Measurements from ENCODE around the gene APRT. TPM values are rescaled to one million over a fixed set of nuclear protein-coding genes. Genes with fewer than 3 reads are reported as not detected.

APRT gene, protein sequence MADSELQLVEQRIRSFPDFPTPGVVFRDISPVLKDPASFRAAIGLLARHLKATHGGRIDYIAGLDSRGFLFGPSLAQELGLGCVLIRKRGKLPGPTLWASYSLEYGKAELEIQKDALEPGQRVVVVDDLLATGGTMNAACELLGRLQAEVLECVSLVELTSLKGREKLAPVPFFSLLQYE
- total RNA-seq, result 100 to 1,000 TPM; 142 to 192 TPM

DNA sequence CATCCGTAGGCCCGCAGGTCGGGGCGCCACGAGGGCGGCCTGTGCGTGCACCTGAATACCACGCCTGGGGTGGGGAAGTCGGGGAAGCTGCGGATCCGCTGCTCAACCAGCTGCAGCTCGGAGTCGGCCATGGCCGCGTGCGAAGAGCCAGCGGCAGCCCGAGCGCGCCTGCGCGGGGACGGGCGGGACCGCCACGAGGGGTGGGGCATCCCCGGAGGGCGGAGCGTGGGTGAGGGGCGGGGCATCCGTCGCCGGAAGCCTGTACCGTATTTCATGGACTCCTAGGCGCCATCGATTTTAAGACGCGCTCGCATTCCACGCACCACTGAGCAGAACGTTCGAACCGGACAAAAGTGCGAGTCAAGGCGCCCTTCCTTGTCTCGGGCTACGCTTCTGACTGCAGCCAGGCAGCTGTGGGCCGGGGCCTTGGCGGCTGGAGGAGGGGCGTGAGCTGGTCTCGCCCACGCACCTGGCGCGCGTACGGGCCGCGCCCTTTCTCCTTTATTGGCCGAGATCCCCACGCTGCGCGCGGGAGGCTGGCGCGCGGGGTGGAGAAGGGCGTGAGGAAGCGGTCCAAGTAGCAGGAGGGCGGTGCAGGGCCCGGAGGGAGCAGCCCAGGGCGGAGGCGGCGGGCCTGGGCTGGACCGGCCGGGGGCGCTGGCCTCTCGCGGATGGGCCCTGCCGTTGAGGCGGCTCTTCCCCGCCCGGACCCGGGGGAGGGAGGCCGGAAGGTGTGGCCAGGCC lies at the start of gene APRT:
TSS of gene APRT (minus strand) at position 160 of the 744 bp plus-strand sequence. CDS start at position 131, 29 bp downstream.
- Mint-ChIP-seq H3K4me3 (peak within 1 kb of the TSS; percentile 91), H3K36me3 (no peaks in the 10 kb centered on the region), H3K27ac (peak within 1 kb of the TSS; percentile 86 to 87), H3K4me1 (ENCODE audit: low read depth in 2 of 2) (peaks cover 4 to 15% of the 10 kb centered on the region in 2 donors), H3K27me3 (no peaks in the 10 kb centered on the region), H3K9me3 (no peaks in the 10 kb centered on the region)
- ATAC-seq (peak; percentile 89 to 94), DNase-seq (ENCODE audit: low spot score) (peak; percentile 97)

DNA sequence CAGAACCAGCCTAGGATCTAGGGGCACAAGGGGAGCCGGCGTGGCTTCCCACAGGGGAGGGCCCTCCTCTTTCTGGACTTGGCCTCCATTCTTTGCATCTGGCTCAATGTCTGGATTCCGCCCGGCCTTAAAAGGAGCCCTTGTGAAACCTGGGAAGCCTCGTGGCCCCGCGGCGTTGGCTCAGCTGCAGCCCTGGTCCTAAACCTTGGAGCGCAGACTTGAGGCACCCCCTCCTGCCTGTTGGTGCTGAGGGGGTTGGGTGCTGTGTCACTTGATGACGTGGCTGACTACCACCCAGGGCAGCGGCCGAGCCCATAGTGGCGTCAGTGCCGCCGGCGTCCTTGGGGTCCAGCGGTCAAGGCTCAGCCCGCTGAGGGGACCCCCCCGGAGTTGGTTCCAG lies 49.6 kb upstream of the APRT start:
- ATAC-seq, result no peak
- Mint-ChIP-seq H3K4me3 (no peak overlapping the region), H3K4me1 (ENCODE audit: low read depth in 2 of 2) (peaks cover 12% of the 10 kb centered on the region in 2 donors), H3K36me3 (peaks cover 5% of the 10 kb centered on the region), H3K27me3 (no peaks in the 10 kb centered on the region), H3K9me3 (no peaks in the 10 kb centered on the region), H3K27ac (no peak overlapping the region)
- DNase-seq (ENCODE audit: low spot score), result no peak

DNA sequence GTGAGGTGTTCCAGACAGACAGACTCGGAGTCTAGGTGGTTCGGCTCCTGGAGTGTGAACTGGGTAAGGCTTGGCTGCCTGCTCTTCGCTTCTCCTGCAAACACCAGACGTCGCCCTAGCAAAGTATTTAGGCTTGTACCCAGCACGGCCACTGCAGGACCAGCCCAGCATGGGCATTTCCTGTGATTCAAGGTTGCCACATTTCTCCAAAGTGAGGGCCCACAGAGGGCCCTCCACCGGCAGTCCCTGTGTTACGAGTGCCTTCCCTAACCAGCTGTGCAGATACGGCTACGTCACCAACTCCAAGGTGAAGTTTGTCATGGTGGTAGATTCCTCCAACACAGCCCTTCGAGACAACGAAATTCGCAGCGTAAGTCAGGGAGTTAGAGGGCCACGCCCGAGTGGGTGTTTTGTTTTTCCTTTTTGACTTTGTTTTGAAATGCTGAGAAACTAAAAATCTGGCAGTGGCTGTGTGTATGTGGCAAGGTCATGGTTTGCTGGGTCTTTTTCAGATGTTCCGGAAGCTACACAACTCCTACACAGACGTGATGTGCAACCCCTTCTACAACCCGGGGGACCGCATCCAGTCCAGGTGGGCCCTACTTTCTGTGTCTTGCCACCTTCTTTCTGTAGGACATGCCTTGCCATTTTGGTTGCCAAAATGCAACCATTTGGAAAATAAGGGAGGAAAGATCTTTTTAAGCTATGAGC lies 47.8 kb upstream of the APRT start:
- Mint-ChIP-seq H3K27ac (no peak overlapping the region), H3K36me3 (peaks cover 5% of the 10 kb centered on the region), H3K4me3 (no peak overlapping the region), H3K27me3 (no peaks in the 10 kb centered on the region), H3K9me3 (no peaks in the 10 kb centered on the region), H3K4me1 (ENCODE audit: low read depth in 2 of 2) (peaks cover 16 to 24% of the 10 kb centered on the region in 2 donors)
- no peak for ATAC-seq
- no peak for DNase-seq (ENCODE audit: low spot score)

DNA sequence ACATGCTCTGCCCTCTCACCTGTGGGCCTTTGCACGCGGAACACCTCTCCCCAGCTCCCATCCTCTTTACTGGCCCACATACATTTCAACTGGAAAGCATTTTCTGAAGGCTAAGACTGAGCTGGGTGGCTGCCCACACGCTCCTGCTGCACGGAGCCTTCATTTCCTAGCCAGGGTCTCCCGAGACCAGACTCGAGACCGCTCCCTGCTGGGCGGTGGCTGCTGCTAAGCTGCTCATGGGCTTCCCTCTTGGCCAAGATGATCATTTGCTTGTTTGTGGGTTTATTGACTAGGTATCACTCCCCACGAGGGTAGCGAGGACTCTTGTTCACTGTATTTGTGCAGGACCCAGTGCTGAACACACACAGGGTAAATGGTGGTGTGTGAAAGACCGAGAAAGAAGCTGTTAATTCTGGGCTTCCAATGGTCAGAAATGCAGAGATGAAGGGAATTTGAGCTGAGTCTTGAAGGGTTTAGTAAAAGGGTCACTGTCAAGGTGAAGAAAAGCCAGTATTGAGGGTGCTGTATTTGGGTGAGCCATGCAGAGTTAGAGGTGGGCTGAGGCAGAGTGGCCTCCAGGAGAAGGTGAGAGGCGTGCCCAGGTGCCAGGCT lies 46.1 kb upstream of the APRT start:
- ATAC-seq (peak; percentile 54 to 58), DNase-seq (ENCODE audit: low spot score) (peak; percentile 75)
- Mint-ChIP-seq H3K27me3 (no peaks in the 10 kb centered on the region), H3K4me3 (peak overlapping the region; percentile 100), H3K36me3 (peaks cover 5% of the 10 kb centered on the region), H3K27ac (peak overlapping the region; percentile 89 to 92), H3K9me3 (no peaks in the 10 kb centered on the region), H3K4me1 (ENCODE audit: low read depth in 2 of 2) (peaks cover 16 to 24% of the 10 kb centered on the region in 2 donors)

DNA sequence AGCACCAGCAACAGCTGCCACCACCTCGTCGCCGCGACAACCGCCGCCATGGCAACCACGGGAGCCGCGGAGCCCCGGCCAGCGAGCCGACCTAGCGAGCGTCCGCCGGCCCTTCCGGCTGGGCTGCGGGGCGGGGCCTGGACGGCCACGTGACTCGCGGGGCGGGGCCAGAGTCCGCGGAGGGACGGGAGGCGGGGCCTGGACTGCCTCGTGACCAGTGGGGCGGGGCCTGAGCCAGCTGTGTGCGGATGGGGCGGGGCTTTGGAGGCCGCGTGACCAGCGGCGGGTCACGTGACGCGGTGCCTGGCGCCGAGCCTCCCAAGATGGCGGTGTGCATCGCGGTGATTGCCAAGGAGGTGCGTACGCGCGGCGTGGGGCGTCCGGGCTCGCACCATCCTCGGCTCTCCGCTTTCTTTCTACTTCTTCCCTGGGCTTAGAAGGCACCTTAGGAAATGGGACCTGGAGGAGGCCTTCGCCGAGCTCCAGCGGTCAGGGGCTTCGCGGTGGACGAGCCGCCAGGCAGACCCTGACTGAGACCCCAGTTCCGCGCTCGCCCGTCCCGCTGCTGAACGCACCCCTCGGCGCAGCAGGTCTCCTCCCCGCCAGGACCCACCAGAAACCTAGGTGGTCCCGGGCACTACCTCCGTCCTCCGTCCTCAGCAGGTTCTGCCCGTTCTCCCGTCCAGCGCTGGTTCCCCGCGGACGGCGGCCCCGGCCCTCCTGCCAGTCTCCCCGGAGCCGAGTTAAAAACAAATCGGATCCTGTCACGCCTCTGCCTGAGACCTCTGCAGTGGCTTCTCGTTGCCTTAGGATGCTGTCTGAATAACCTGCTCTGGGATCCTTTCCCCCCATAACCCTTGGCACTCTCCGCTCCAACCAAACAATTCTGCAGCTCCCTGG lies 45.4 kb upstream of the APRT start, which contains the start of the genes GALNS and TRAPPC2L:
TSS of gene GALNS (minus strand) at position 120 of the 900 bp plus-strand sequence. CDS start at position 50, 70 bp downstream.
TSS of gene TRAPPC2L (plus strand) at position 300 of the 900 bp plus-strand sequence. CDS start at position 324, 24 bp downstream.
- Mint-ChIP-seq H3K36me3 (peaks cover 5% of the 10 kb centered on the region), H3K27me3 (no peaks in the 10 kb centered on the region), H3K27ac (peak within 1 kb of the TSS; percentile 89 to 92), H3K4me1 (ENCODE audit: low read depth in 2 of 2) (peaks cover 22 to 24% of the 10 kb centered on the region in 2 donors), H3K4me3 (peak within 1 kb of the TSS; percentile 100), H3K9me3 (no peaks in the 10 kb centered on the region)
- ATAC-seq (peak; percentile 96 to 98), DNase-seq (ENCODE audit: low spot score) (peak; percentile 99)

DNA sequence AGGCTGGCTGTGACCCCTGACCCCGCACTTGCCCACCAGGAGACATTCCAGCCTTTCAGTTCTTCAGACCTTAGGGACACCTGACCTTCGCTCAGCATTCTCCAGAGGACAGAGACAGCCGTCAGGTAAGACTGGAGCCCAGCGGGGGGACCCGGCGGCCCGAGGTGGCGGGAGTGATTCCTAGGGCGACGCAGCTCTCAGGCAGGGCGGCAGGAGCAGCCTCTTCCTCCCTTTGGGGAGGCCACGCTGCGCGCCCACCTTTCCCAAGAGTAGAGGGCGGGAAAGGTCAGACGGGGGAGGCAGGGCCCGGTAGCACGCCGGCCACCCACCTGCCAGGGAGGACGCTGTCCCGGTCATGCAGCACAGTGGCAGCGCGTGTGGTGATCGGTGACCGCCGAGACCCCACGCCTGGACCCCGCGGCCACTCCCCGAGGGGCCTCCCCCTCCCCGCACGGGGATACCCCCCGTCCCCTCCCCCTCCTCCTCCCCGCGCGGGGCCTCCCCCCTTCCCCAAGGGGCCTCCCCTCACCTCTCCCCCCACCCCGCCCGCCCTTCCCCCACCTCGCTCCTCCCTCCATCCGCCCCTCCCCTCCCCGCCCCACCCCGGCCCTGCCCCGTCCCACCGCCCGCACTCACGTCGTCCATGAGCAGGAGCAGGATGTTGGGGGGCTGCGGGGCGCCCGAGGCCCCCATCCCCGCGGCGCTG lies 44.5 kb upstream of the APRT start:
- Mint-ChIP-seq H3K4me1 (ENCODE audit: low read depth in 2 of 2) (peaks cover 23 to 24% of the 10 kb centered on the region in 2 donors), H3K27me3 (no peaks in the 10 kb centered on the region), H3K9me3 (no peaks in the 10 kb centered on the region), H3K4me3 (peak overlapping the region; percentile 76), H3K36me3 (peaks cover 5% of the 10 kb centered on the region), H3K27ac (no peak overlapping the region)
- ATAC-seq (no peak), DNase-seq (ENCODE audit: low spot score) (no peak)

DNA sequence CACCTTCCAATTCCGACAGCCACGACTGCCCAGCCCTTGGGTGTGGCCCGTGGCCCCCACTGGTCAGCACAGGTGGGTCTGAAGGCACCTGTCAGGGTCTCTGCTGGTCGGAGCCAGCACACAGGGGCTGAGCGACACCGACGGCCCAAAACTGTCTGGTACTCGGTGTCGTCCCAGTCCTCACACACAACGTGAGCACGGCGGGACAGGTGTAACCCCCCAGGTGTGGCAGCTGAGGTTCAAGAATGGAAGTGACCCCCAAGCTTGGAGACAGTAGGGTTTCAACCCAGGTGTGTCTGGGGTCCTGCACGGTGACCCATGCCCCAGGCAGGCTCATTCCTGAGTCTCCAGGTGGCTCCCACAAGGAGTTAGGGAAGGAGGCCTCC lies 44.0 kb upstream of the APRT start:
- Mint-ChIP-seq H3K4me3 (peak overlapping the region; percentile 76), H3K27me3 (no peaks in the 10 kb centered on the region), H3K27ac (peak overlapping the region in 1 of 2 donors; percentile 83), H3K36me3 (peaks cover 5% of the 10 kb centered on the region), H3K4me1 (ENCODE audit: low read depth in 2 of 2) (peaks cover 23 to 24% of the 10 kb centered on the region in 2 donors), H3K9me3 (no peaks in the 10 kb centered on the region)
- DNase-seq (ENCODE audit: low spot score) (no peak), ATAC-seq (no peak)

DNA sequence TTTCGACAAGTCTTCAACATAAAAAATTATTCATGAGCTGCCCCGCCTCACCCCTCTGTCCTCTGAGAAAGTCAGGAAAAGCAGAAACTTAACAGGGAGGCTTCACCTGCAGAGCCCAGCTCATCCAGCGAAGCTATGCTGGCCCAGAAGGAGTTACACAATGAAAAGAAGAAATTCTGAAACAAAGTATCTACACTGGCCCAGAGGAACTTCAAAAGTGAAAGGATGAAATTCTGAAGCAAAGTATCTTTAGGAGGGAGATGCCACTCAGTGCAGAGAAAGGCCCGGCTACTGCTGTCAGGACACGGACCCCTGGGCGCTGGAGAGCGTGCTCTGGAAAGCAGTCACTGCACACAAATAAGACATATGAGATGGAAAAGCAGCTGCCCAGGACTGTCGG lies 43.4 kb upstream of the APRT start:
- H3K4me1 Mint-ChIP-seq (ENCODE audit: low read depth in 2 of 2), result peaks cover 23 to 24% of the 10 kb centered on the region in 2 donors
- DNase-seq (ENCODE audit: low spot score) (no peak), ATAC-seq (no peak)
- peaks cover 5% of the 10 kb centered on the region for H3K36me3 Mint-ChIP-seq
- H3K27me3 Mint-ChIP-seq, result no peaks in the 10 kb centered on the region
- H3K27ac Mint-ChIP-seq, result peak overlapping the region; percentile 44 to 83
- H3K4me3 Mint-ChIP-seq, result peak overlapping the region; percentile 76
- no peaks in the 10 kb centered on the region for H3K9me3 Mint-ChIP-seq

DNA sequence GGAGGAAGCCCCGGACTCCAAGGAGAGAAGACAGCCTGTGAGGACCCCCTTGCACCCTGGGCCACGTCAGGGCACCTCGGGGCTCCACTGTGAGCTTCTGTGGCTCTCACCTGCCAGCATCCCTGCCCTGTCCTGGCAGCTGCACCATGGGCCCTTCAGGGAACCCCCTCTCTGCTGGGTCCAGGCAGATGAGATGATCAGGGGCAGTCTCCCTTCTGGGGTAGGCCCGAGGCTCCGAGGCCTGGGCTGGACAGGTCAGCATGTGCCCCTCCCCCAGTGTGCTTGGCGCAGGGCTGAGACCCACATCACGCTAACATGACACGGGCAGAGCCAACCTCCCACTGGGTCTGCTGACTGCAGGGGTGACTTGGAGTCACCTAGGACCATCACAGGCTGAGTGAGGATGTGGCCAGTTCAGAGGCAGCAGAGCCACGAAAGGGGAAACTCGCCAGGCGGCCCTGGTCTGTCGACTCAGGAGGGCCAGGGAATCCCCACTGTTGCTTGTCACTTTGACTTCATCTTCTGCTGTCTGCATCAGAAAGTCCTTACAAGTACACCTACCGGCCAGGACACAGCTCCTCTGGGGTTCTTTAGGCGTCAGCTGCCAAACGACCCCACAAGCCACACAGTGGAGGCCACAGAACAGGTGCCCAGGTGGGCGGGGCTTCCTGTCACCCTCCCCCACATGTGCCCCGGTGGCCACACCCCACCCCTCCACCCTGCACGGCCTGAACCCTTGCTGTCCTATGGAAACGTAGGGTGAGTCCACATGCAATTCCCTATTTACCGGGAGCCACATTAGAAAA lies 42.8 kb upstream of the APRT start:
- peaks cover 5% of the 10 kb centered on the region for H3K36me3 Mint-ChIP-seq
- peak overlapping the region; percentile 44 to 83 for H3K27ac Mint-ChIP-seq
- peak; percentile 73 for DNase-seq (ENCODE audit: low spot score)
- peaks cover 23 to 24% of the 10 kb centered on the region in 2 donors for H3K4me1 Mint-ChIP-seq (ENCODE audit: low read depth in 2 of 2)
- no peak for ATAC-seq
- H3K9me3 Mint-ChIP-seq, result no peaks in the 10 kb centered on the region
- peak overlapping the region; percentile 76 for H3K4me3 Mint-ChIP-seq
- no peaks in the 10 kb centered on the region for H3K27me3 Mint-ChIP-seq

DNA sequence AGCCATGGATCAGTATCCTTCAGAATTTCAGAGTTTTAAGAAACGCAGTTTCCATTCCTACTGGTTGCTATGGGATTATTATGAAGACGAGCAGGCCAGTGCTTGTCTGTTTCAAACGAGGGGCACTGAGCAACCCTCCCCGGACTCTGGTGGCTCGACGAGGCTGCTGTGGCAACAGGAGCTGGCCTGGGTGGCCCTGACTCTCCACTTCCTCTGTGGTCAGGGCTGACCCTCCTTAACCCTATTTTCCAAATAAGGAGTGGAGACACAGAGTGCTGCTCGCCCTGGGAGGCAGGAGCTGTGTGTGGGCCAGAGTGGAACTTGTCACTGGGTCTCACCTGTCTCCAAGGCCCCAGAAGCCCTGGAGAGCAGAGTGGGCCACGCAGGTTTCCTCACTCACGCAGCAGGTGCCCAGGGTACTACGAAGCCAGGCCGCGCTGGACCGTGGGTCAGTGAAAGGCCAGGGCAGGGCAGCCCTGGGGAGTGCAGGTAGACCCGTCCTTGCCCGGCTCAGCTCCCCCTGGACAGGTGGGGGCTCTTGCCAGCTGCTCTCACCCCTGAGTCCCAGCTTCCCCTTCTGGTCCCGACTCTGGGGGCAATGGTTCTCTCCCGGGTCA lies 41.7 kb upstream of the APRT start:
- H3K4me3 Mint-ChIP-seq, result no peak overlapping the region
- peaks cover 20 to 23% of the 10 kb centered on the region in 2 donors for H3K4me1 Mint-ChIP-seq (ENCODE audit: low read depth in 2 of 2)
- no peak overlapping the region for H3K27ac Mint-ChIP-seq
- DNase-seq (ENCODE audit: low spot score), result no peak
- H3K36me3 Mint-ChIP-seq, result peaks cover 5% of the 10 kb centered on the region
- no peaks in the 10 kb centered on the region for H3K27me3 Mint-ChIP-seq
- H3K9me3 Mint-ChIP-seq, result no peaks in the 10 kb centered on the region
- ATAC-seq, result no peak

DNA sequence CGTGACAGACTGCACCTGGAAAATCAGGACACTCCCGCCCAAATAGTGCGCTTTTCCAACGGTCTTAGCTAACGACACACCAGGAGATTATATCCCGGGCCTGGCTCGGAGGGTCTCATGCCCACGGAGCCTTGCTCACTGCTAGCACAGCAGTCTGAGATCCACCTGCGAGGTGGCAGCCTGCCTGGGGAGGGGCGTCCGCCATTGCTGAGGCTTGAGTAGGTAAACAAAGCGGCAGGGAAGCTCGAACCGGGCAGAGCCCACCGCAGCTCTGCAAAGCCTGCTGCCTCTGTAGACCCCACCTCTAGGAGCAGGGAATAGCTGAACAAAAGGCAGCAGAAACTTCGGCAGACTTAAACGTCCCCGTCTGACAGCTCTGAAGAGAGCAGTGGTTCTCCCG lies 39.9 kb upstream of the APRT start:
- H3K27ac Mint-ChIP-seq, result no peak overlapping the region

More for the DNA sequence above, 39.9 kb upstream of the APRT start:
- Mint-ChIP-seq H3K4me3 (no peak overlapping the region), H3K9me3 (no peaks in the 10 kb centered on the region), H3K36me3 (no peaks in the 10 kb centered on the region), H3K4me1 (ENCODE audit: low read depth in 2 of 2) (peaks cover 11 to 12% of the 10 kb centered on the region in 2 donors), H3K27me3 (no peaks in the 10 kb centered on the region)
- no peak for DNase-seq (ENCODE audit: low spot score)
- no peak for ATAC-seq

Data from natural killer cell treated with Interleukin-12 subunit alpha and Interleukin-12 subunit beta and Interleukin-15 and Interleukin-18, amount 100 ng/mL, for 72 hours (primary cell).